Endometrial microvascular endothelial cells (primary cell): ENCODE measurements around the gene ELF3. TPM values are rescaled to one million over a fixed set of nuclear protein-coding genes. Genes with fewer than 3 reads are reported as not detected.
"Not testable (repeated sequence)": the region's sequence is repeated elsewhere in the genome, so short reads cannot be mapped to it uniquely, and the experiment has no call there.

Experiments used
- in situ Hi-C: cut with HindIII; loops from 2 replicates; pipeline ENCODE4 v1.10.0; 2017; ENCODE audit warnings: low sequenced_read_pairs, low pct_unique_long_range_greater_than_20kb; ENCODE audit errors: inconsistent ontology term
- total RNA-seq: library from RNA; depleted of rRNA; stranded (reverse); fragments of >200 nt; gene quantifications from one replicate; pipeline ENCODE4 v1.2.3, GENCODE V29; 2015; ENCODE audit errors: inconsistent ontology term

The ELF3 gene
- total RNA-seq, 1 donor from 2014 or later = not detected

- in situ Hi-C loops = no loop called here
These were observed 4.4 kb upstream of the ELF3 start for GRCh38 chr1:202005958-202006357.

GRCh38 chr1:202007304-202007703, 3.1 kb upstream of the ELF3 start:
- in situ Hi-C loops = no loop called here

GRCh38 chr1:202007805-202008489, 2.4 kb upstream of the ELF3 start:
- in situ Hi-C loops = no loop called here

- in situ Hi-C loops = no loop called here
These were observed 834 bp upstream of the ELF3 start for GRCh38 chr1:202009326-202010179.

DNA sequence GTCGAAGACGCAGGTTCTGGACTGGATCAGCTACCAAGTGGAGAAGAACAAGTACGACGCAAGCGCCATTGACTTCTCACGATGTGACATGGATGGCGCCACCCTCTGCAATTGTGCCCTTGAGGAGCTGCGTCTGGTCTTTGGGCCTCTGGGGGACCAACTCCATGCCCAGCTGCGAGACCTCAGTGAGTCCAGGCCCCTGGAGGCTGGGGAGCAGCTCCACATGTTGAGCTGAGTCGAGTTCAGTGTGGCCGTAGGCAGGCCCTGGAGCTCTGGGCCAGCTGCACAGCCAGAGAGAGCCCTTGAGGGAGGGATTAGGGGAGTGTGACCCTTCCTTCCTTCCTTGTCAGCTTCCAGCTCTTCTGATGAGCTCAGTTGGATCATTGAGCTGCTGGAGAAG, 1.6 kb downstream of the ELF3 start:
- in situ Hi-C loops = no loop called here

DNA sequence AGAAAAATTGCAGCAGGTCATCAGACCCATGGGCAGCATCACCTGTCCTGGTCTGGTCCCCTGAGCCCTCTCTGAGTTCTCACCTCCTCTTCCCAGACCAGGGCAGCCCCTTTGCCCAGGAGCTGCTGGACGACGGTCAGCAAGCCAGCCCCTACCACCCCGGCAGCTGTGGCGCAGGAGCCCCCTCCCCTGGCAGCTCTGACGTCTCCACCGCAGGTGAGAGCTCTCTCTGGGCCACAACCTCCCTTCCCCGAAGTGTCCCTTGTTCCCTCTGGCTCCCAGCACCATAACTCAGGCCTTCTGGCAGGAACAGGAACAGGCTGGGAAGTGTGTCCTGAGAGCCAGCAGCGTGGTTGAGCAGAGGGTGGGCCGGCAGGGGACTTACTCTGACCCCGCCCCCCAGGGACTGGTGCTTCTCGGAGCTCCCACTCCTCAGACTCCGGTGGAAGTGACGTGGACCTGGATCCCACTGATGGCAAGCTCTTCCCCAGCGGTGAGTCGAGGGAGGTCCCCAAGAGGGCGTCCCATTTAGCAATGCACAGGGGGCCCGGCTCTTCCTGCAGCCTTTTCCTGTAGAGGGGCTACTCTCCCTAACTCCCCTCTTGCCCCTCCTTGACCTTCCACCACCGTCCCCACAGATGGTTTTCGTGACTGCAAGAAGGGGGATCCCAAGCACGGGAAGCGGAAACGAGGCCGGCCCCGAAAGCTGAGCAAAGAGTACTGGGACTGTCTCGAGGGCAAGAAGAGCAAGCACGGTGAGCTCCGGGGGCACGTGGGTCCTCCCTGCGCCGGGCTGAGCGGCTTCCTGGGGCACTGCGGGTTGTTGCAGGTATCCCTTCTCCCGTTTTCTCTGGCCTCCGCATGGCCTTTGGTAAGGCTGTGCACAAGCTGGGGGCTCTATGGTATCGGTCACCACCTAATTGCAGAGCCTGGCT, 2.4 kb downstream of the ELF3 start:
- in situ Hi-C loops = no loop called here

DNA sequence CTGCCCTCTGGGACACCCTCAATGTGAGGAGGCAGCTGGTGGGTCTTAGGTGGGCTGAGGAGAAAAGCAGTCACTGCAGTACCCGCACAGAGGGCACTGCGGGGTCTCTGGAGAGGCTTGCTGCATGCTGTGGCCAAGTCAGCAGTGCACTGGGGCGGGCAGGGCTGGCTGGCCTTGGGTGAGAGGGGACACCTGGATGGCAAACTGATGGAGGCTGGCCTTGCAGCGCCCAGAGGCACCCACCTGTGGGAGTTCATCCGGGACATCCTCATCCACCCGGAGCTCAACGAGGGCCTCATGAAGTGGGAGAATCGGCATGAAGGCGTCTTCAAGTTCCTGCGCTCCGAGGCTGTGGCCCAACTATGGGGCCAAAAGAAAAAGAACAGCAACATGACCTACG, 3.2 kb downstream of the ELF3 start:
- in situ Hi-C loops = no loop called here

- in situ Hi-C loops = no loop called here
These were observed 3.7 kb downstream of the ELF3 start for GRCh38 chr1:202014060-202014459.

- in situ Hi-C loops = no loop called here
These were observed 4.7 kb downstream of the ELF3 start for GRCh38 chr1:202014915-202015661.

- in situ Hi-C loops = no loop called here
These were observed 5.2 kb downstream of the ELF3 start for GRCh38 chr1:202015662-202015937.

- in situ Hi-C loops = no loop called here
These were observed 5.8 kb downstream of the ELF3 start for GRCh38 chr1:202016022-202016810.

DNA sequence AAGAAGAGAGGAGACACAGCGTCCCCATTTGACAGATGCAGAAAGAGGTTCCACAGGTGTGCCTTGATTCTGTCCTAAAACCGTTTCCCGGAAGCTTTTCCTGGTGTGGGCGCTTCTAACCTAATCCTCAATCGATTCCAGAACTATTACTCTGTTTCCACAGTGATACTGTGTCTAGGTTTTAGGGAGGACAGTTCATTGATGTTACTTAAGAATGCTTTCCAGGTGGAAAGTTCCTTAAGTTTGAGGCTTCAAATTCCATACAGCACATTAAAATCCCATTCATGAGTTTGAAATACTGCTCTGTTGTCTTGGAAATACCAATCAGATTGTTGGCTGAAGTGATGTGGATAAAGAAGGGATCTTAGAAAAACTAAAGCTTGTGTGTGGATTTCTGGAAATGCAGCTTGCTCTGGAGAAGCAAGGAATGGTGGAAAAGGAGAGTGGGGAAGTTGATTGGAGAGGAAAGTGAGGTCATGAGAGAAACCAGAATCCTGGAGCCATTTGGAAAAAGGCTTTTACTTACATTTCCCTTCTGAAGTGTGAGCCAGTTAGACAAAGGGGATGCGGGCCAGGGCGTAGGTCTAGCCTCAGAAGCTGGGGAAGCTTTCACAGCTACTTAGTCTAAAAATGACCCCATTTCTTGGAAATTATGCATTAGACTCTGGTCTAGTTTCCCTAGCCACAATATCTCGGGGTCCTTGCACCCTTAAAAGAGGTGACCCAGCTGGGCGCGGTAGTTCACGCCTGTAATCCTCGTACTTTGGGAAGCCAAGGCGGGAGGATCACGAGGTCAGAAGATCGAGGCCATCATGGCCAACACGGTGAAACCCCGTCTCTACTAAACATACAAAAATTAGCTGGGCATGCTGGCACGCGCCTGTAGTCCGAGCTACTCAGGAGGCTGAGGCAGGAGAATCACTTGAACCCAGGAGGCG, 6.7 kb downstream of the ELF3 start:
- in situ Hi-C loops = no loop called here

DNA sequence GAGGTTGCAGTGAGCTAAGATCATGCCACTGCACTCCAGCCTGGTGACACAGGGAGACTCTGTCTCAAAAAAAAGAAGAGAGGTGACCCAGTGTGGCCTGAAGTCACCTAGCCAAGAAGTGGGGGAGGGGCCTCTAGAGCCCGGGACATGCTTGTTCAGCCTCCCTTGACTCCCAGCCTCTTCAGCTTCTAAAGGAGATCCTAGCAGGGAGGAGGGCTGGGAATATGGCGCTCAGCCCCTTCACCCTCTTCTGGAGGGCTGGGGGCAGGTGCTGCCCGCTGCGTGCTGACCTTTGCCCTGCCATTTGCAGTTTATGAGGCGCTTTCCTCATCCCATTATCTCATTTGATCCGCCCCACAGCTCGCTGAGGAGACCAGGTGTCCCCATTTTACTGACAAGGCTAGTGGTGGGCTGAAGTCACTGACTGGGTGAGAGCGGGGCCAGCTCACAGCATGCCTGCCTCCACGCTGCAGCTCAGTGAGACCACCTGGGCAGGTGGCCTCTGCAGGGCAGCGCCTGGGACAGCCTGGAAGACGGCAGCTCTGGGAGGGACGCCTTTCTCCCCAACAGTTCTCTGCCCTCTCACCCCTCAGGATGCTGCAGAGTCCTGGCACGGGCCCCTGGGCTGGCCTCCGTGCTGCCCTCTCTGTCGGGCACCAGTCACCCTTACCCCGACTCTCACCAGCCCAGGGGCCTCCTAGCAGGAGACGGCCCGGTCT, 7.5 kb downstream of the ELF3 start:
- in situ Hi-C loops = no loop called here

DNA sequence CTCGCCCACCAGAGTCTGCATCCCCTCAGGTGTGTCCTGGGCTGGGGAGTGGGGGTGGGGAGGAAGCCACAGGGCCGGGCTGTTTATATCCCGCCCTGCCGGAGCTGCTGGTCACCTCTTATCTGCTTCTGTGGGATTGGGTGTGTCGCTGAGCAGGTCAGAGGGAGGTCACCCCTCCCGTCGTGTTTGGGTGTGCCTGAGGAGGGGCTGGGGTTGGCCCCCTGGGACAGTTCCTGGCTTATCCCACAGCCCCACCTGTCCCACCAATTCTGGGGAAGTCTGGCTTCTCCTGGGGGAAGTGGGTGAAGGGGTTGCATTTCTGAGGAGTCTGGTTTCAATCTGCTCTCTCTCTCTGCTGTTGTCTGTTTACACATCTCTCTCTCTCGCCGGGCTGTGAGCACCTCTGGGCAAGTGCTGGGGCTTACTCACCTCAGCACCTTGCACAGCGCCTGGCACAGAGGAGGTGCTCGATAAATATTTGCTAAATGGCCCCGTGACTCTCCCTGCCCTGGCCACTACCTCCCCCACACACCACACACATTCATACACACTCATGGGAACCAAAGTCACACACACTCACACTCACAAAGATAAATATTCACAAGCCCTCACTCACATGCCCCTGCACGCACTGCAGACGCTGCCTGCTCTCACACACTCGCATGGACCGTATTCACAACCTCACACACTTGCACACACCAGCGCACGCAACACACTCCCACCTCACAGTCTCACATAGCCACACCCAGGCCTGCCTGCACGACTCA, 8.3 kb downstream of the ELF3 start:
- in situ Hi-C loops = no loop called here

DNA sequence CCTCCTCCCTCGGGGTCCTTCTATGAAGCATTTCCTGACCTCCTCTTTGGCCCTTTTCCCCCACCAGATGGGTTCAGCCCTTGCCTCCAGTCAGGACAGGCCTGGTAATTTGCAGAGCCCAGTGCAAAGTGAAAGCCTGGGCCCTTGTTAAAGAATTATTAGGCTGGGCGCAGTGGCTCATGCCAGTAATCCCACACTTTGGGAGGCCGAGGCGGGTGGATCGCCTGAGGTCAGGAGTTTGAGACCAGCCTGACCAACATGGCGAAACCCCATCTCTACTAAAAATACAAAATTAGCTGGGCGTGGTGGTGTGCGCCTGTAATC, 8.8 kb downstream of the ELF3 start:
- in situ Hi-C loops = not testable (repeated sequence)

GRCh38 chr1:202023001-202023433, 12.6 kb downstream of the ELF3 start:
- in situ Hi-C loops = no loop called here
